Measurements from ENCODE around the gene SLC39A10.

SLC39A10 gene, protein sequence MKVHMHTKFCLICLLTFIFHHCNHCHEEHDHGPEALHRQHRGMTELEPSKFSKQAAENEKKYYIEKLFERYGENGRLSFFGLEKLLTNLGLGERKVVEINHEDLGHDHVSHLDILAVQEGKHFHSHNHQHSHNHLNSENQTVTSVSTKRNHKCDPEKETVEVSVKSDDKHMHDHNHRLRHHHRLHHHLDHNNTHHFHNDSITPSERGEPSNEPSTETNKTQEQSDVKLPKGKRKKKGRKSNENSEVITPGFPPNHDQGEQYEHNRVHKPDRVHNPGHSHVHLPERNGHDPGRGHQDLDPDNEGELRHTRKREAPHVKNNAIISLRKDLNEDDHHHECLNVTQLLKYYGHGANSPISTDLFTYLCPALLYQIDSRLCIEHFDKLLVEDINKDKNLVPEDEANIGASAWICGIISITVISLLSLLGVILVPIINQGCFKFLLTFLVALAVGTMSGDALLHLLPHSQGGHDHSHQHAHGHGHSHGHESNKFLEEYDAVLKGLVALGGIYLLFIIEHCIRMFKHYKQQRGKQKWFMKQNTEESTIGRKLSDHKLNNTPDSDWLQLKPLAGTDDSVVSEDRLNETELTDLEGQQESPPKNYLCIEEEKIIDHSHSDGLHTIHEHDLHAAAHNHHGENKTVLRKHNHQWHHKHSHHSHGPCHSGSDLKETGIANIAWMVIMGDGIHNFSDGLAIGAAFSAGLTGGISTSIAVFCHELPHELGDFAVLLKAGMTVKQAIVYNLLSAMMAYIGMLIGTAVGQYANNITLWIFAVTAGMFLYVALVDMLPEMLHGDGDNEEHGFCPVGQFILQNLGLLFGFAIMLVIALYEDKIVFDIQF

DNA sequence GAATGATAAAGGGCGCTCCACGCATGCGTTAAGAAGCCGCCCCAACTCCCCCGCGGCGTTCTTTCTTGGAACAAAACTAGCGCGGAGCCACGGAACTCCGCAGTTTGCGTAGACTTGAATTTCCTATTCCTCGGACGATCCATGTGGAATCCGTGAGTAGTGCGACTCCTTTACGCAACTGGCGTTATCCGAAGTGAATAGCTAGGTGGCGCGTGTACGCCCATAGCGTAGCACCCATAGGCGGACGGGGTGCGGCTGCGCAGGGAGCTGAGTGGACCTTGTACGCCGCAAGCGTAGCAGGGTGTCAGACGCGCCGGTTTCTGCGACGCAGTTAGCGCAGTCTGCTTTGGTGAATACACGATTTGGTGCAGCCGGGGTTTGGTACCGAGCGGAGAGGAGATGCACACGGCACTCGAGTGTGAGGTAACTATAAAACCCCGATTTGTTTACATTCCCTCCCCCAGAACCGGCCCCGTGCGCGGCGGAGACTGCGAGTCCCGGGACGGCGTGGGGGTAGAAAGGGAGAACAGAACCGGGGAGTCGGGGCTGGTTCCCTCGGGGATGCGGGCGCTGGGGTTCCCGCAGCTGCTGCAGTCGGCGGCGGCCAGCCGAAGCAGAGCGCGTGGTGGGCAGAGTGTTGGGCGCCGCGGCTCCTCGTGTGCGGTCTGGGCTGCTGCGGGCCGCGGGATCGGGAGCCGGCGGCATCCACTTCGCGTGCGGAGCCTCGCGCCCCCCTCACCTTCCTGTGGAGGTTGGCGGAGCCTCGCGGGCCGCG is at the start of gene SLC39A10:
Gene SLC39A10 (plus strand): TSS at position 368 of the 775 bp plus-strand sequence. CDS start 22,817 bp downstream, outside the sequence.
- peak; percentile 91 for DNase-seq (ENCODE audit: low spot score)
- TF ChIP-seq, protein P1, sequence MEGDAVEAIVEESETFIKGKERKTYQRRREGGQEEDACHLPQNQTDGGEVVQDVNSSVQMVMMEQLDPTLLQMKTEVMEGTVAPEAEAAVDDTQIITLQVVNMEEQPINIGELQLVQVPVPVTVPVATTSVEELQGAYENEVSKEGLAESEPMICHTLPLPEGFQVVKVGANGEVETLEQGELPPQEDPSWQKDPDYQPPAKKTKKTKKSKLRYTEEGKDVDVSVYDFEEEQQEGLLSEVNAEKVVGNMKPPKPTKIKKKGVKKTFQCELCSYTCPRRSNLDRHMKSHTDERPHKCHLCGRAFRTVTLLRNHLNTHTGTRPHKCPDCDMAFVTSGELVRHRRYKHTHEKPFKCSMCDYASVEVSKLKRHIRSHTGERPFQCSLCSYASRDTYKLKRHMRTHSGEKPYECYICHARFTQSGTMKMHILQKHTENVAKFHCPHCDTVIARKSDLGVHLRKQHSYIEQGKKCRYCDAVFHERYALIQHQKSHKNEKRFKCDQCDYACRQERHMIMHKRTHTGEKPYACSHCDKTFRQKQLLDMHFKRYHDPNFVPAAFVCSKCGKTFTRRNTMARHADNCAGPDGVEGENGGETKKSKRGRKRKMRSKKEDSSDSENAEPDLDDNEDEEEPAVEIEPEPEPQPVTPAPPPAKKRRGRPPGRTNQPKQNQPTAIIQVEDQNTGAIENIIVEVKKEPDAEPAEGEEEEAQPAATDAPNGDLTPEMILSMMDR (IDR thresholded peaks at IDR 0.05; ENCODE audit: extremely low read depth, missing control alignments): peak; percentile 26

DNA sequence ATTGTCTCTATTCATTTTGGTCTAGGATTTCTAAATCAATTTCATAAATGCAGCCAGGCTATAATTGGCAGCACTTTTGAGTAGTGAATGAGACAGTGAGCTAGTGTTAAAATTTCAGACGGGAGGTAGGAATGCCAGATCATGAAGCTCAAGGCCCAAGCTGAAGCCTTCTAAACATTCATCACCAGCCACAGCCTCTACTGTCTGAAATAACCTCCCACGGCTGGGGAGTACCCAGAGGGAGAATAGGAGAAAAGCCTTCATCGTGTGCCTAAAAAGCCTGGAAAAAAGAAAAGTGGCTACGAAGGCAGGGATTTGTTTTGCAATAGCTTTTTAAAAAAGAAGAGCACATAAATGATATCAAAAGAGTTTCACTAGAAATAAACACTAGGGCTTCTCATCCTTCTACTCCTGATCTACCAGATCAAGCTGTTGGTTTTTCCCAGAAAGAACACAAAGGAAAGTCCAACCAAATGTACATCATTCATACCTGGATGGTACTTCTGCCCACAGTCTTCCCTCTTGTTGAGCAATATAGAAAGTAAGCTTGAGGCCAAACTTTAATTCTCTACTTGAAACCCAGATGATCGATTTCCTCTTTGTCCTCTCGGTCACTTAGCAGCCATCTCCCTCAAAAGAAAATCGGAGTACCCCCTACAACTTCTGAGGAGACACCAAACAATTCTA is 48.1 kb upstream of the SLC39A10 start:
- TF ChIP-seq, protein P1 (IDR thresholded peaks at IDR 0.05; ENCODE audit: extremely low read depth, missing control alignments): no peak
- DNase-seq (ENCODE audit: low spot score): no peak

DNA sequence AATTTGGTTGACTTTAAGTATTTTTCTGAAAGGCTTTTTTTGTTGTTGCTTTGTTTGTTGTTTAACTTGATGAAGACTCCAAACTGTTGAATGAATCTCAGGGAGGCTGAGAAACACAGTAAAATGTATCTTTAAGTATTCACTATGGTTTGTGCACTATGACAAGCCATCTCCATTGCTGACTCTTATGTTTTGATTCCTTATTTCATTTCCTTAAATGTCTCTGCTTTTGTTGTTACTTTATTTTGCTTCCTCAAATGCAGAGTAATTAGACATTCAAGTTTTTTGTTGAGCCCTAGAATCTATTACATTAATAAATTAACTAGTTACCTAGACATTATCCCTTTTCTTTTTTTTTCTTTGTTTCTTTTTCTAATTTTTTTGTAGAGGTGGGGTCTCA is 46.3 kb upstream of the SLC39A10 start:
- DNase-seq (ENCODE audit: low spot score): no peak
- TF ChIP-seq, protein P1 (IDR thresholded peaks at IDR 0.05; ENCODE audit: extremely low read depth, missing control alignments): no peak

DNA sequence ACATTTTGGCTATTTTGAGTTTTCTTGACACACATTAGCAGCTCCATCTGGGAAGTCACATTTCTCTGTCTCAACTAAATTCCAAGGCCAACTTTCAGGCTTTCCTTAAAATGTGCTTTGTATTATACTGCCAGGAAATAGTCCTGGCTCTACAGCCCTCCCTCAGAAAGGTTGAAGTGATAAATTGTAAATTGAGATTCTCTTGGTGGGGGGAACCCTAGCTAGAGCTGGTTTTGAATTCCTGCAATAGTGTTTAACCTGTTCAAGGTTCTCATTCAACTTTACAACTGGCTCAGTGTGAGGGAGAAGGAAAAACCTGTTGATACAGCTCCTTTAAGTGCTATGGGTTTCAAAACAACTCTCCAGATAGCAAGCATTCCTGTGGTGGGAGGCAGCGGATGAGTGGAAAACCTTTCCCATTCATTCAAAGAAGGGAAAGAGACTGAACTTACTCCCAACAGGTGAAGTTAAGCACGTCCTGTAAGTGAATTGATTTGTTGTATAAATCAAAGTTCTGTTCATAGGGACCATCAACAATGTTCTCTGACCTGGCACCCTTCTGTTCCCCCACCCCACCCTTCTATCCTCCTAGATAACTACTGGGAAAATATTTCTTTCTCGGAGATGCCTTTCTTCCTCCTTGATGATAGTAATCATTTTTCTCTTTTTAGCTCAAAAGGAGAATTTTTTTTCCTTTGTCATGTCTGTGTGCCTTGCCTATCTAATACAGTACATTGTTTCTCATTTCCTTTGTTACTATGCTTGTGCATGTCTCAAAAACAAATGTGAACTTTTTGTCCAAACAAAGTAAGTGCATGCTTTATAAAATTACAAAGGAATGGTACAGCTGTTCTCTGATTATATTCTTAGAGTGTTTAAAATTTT is 44.2 kb upstream of the SLC39A10 start:
- TF ChIP-seq, protein P1 (IDR thresholded peaks at IDR 0.05; ENCODE audit: extremely low read depth, missing control alignments): no peak
- DNase-seq (ENCODE audit: low spot score): no peak

DNA sequence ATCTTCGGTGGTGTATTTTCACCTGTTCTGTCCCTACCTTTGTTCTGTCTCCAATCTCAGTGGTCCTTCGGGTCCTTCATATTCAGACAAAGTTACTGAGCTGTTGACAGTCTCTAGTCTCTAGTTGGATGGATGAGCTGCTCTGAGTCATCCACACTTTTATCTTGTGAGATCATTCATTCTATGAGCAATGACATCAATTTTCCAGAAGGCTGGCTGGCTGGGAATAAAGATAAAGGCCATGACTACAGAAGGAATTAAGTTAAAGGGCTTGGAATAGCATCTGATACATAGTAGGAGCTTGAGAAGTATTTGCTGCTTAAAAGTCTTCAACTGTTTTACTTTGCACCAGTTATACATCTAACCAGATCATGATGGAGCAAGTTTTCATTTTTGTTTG is 43.1 kb upstream of the SLC39A10 start:
- TF ChIP-seq, protein P1 (IDR thresholded peaks at IDR 0.05; ENCODE audit: extremely low read depth, missing control alignments): no peak
- no peak for DNase-seq (ENCODE audit: low spot score)

DNA sequence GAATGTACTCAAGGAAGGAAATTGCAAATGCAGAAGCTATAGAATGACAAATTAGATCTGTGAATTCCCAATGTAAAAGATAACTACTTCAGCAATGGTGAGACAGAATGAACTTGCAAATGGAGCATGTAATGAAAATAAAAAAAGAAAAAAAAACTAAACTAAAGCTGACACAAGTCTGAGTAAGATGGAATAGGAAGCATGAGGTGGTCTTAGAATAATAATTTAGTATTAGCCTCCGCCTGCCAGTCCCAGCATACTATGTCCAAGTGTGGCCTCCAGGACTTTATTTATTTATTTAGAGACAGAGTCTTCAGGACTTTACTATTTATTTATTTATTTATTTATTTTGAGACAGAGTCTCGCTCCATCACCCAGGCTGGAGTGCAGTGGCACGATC is 37.4 kb upstream of the SLC39A10 start:
- DNase-seq (ENCODE audit: low spot score): no peak
- TF ChIP-seq, protein P1 (IDR thresholded peaks at IDR 0.05; ENCODE audit: extremely low read depth, missing control alignments): no peak

Data from GM20000 (cell line).